Peyer's patch (tissue), 4 donors: ENCODE data around the gene NDRG4. TPM values are rescaled to one million over a fixed set of nuclear protein-coding genes. Genes with fewer than 3 reads are reported as not detected.

Experiments used
- DNase-seq, 3 donors: peaks; one replicate each; pipeline ENCODE4 v3.0.0-alpha.2; 2017 to 2019
- H3K27ac ChIP-seq, 4 donors: fragments of 200-600 bp; sonication (generic); one replicate each; pipeline ENCODE4 v1.5.1; 2016 to 2019
- H3K27me3 ChIP-seq, 2 donors: fragments of 200-600 bp; sonication (generic); one replicate each; pipeline ENCODE4 v1.5.1; 2019
- H3K36me3 ChIP-seq, 3 donors: fragments of 200-600 bp; sonication (generic); one replicate each; pipeline ENCODE4 v1.5.1; 2016 to 2019
- H3K4me1 ChIP-seq, 4 donors: fragments of 200-600 bp; sonication (generic); one replicate each; pipeline ENCODE4 v1.5.1; 2016 to 2019
- H3K4me3 ChIP-seq, 4 donors: fragments of 200-600 bp; sonication (generic); 1 replicate in 3 of 4; 2 replicates in 1 of 4; pipeline ENCODE4 v1.5.1; 2016 to 2019; ENCODE audit warnings: mild to moderate bottlenecking in 1 of 4
- H3K9me3 ChIP-seq, 4 donors: fragments of 200-600 bp; sonication (generic); one replicate each; pipeline ENCODE4 v1.5.1; 2016 to 2019; ENCODE audit warnings: mild to moderate bottlenecking in 1 of 4
- CTCF ChIP-seq, 6 experiments: fragments of 450-650 bp in 4 of 6; fragments of 200-600 bp in 2 of 6; sonication (generic) in 1 of 6; IDR thresholded peaks; one replicate each; pipeline ENCODE4 v1.5.1; 2017 to 2019; ENCODE audit warnings: antibody characterized with exemption in 6 of 6, mild to moderate bottlenecking in 3 of 6, moderate library complexity in 1 of 6
- POLR2A ChIP-seq, 2 donors: fragments of 450-650 bp; IDR thresholded peaks; one replicate each; pipeline ENCODE4 v1.5.1; 2017; ENCODE audit warnings: antibody characterized with exemption in 2 of 2, mild to moderate bottlenecking in 2 of 2, moderate library complexity in 2 of 2
- total RNA-seq, 4 donors: library from RNA; depleted of rRNA; stranded (reverse); fragments of >200 nt; gene quantifications; one replicate each; pipeline ENCODE4 v1.1.0, GENCODE V29; 2016

Gene NDRG4
- total RNA-seq, 4 donors from 2014 or later, result 2.1 to 7.1 (median 4.9) TPM; not detected in 1

- TF ChIP-seq CTCF (IDR thresholded peaks at IDR 0.05) (no peak), POLR2A (IDR thresholded peaks at IDR 0.05) (no peak)
- Histone ChIP-seq H3K9me3 (no peaks in the 10 kb centered on the region), H3K4me3 (no peak overlapping the region), H3K4me1 (no peaks in the 10 kb centered on the region), H3K27me3 (no peaks in the 10 kb centered on the region), H3K27ac (no peak overlapping the region), H3K36me3 (no peaks in the 10 kb centered on the region)
- DNase-seq, result peak in 1 of 3 donors; percentile 36
These were observed 8.8 kb downstream of the NDRG4 start for GRCh38 chr16:58508671-58509251.

- Histone ChIP-seq H3K27ac (no peak overlapping the region), H3K4me3 (no peak overlapping the region), H3K4me1 (peaks cover 0 to 7% (median 0%) of the 10 kb centered on the region in 4 donors), H3K36me3 (no peaks in the 10 kb centered on the region), H3K9me3 (no peaks in the 10 kb centered on the region), H3K27me3 (no peaks in the 10 kb centered on the region)
- DNase-seq, result peak in 2 of 3 donors; percentile 7 to 38
- no peak for TF ChIP-seq CTCF (IDR thresholded peaks at IDR 0.05)
- TF ChIP-seq POLR2A (IDR thresholded peaks at IDR 0.05), result no peak
These were observed 9.5 kb downstream of the NDRG4 start for GRCh38 chr16:58509256-58510096.

- Histone ChIP-seq H3K27ac (no peak overlapping the region), H3K36me3 (no peaks in the 10 kb centered on the region), H3K4me1 (peaks cover 0 to 10% (median 0%) of the 10 kb centered on the region in 4 donors), H3K4me3 (no peak overlapping the region), H3K9me3 (no peaks in the 10 kb centered on the region), H3K27me3 (no peaks in the 10 kb centered on the region)
- TF ChIP-seq CTCF (IDR thresholded peaks at IDR 0.05) (no peak), POLR2A (IDR thresholded peaks at IDR 0.05) (no peak)
- DNase-seq, result peak in 2 of 3 donors; percentile 9 to 38
These were observed 10.3 kb downstream of the NDRG4 start for GRCh38 chr16:58510097-58510775.

GRCh38 chr16:58510776-58511628, 11.1 kb downstream of the NDRG4 start:
- H3K27me3 ChIP-seq, result no peaks in the 10 kb centered on the region
- peak in 2 of 3 donors; percentile 43 to 48 for DNase-seq

More at GRCh38 chr16:58510776-58511628, 11.1 kb downstream of the NDRG4 start:
- Histone ChIP-seq H3K4me1 (peaks cover 0 to 10% (median 0%) of the 10 kb centered on the region in 4 donors), H3K4me3 (no peak overlapping the region), H3K36me3 (no peaks in the 10 kb centered on the region), H3K9me3 (no peaks in the 10 kb centered on the region), H3K27ac (no peak overlapping the region)
- no peak for TF ChIP-seq CTCF (IDR thresholded peaks at IDR 0.05)
- no peak for TF ChIP-seq POLR2A (IDR thresholded peaks at IDR 0.05)
